Retina (tissue), 1 donor: ENCODE data around the gene FBXO31.
"Not testable (repeated sequence)": the region's sequence is repeated elsewhere in the genome, so short reads cannot be mapped to it uniquely, and the experiment has no call there.

Source experiments
- DNase-seq: peaks from one replicate; pipeline ENCODE4 v3.0.0-alpha.2; 2016

FBXO31 gene

GRCh38 chr16:87411375-87412271 lies 28.0 kb upstream of the FBXO31 start:
- DNase-seq: no peak

GRCh38 chr16:87410968-87411367 lies 27.4 kb upstream of the FBXO31 start:
- no peak for DNase-seq

- no peak for DNase-seq
Observed at GRCh38 chr16:87410530-87410929, 27.0 kb upstream of the FBXO31 start.

GRCh38 chr16:87409781-87410180 lies 26.2 kb upstream of the FBXO31 start:
- no peak for DNase-seq

GRCh38 chr16:87409153-87409552 lies 25.6 kb upstream of the FBXO31 start:
- DNase-seq: no peak

GRCh38 chr16:87407511-87408112 lies 24.0 kb upstream of the FBXO31 start:
- DNase-seq: peak; percentile 76

- DNase-seq: no peak
Observed at GRCh38 chr16:87406495-87407088, 23.0 kb upstream of the FBXO31 start.

GRCh38 chr16:87404764-87405625 lies 21.4 kb upstream of the FBXO31 start:
- DNase-seq: no peak

GRCh38 chr16:87395181-87395842 lies 11.7 kb upstream of the FBXO31 start:
- no peak for DNase-seq

- no peak for DNase-seq
Observed at GRCh38 chr16:87393680-87394055, 10.1 kb upstream of the FBXO31 start.

- peak; percentile 68 for DNase-seq
Observed at GRCh38 chr16:87392821-87393679, 9.5 kb upstream of the FBXO31 start.

- DNase-seq: peak; percentile 99
Observed at GRCh38 chr16:87391950-87392820, 8.6 kb upstream of the FBXO31 start, which contains the start of gene MAP1LC3B. MAP1LC3B (plus strand) TSS chr16:87392336; CDS start chr16:87392428, 92 bp downstream.

GRCh38 chr16:87391324-87391949 lies 7.9 kb upstream of the FBXO31 start:
- no peak for DNase-seq

- DNase-seq: no peak
Observed at GRCh38 chr16:87390641-87391323, 7.2 kb upstream of the FBXO31 start.

- DNase-seq: not testable (repeated sequence)
Observed at GRCh38 chr16:87389914-87390313, 6.3 kb upstream of the FBXO31 start.

GRCh38 chr16:87389245-87389644 lies 5.7 kb upstream of the FBXO31 start:
- no peak for DNase-seq

- DNase-seq: no peak
Observed at GRCh38 chr16:87388818-87389134, 5.2 kb upstream of the FBXO31 start.

- DNase-seq: peak; percentile 90
Observed at GRCh38 chr16:87387942-87388817, 4.6 kb upstream of the FBXO31 start.
